HCT116 (cell line): ENCODE measurements around the gene PRMT1. TPM values are rescaled to one million over a fixed set of nuclear protein-coding genes. Genes with fewer than 3 reads are reported as not detected.

ENCODE experiments used
- ATAC-seq: fragments of 200-7000 bp; cut with Tn5 transposase; 2 replicates; pipeline ENCODE4 v1.9.1; 2020; ENCODE audit warnings: mild to moderate bottlenecking, moderate library complexity
- BruUV-seq: library from RNA; stranded (reverse); fragments of 400-500 nt; replicated peaks from 2 replicates; lab custom pipeline; 2021; lab: Mats Ljungman, UMichigan
- CTCF ChIA-PET: fragments of 300-600 bp; sonication (Branson Sonifier 250); formaldehyde crosslinking; loops from one replicate; lab custom pipeline; 2021; ENCODE audit warnings: antibody characterized with exemption; lab: Charles Lee
- POLR2A ChIA-PET: fragments of 300-600, 350-600 bp; sonication (Branson Sonifier 250); formaldehyde crosslinking; loops from one replicate; lab custom pipeline; 2021; ENCODE audit warnings: antibody characterized with exemption; lab: Charles Lee
- RAD21 ChIA-PET, 2 experiments: fragments of 300-600 bp; sonication (Branson Sonifier 250); formaldehyde crosslinking; loops; one replicate each; lab custom pipeline; 2023; ENCODE audit warnings: low total read pairs in 2 of 2; ENCODE audit not compliant: uncharacterized antibody in 2 of 2, unreplicated experiment in 2 of 2, low non-redundant PET in 1 of 2; lab: Charles Lee
- DNase-seq: peaks from one replicate; pipeline ENCODE4 v3.0.0-alpha.2; 2010; ENCODE audit warnings: low read depth, low spot score
- H2AFZ ChIP-seq: fragments of 200-600 bp; shearing (Covaris generic), sonication (generic); 2 replicates; pipeline ENCODE4 v1.6.1; 2017; ENCODE audit warnings: low read depth, mixed run types, mixed read lengths, antibody characterized with exemption, low read length; ENCODE audit not compliant: poor library complexity, severe bottlenecking
- H3K27ac ChIP-seq: 2 replicates; pipeline ENCODE4 v1.5.1; 2012; ENCODE audit warnings: low read depth, low read length
- H3K27me3 ChIP-seq: fragments of 200-600 bp; sonication (generic); 2 replicates; pipeline ENCODE4 v1.6.1; 2016; ENCODE audit warnings: mixed run types, low read length, mixed read lengths; ENCODE audit not compliant: insufficient read depth
- H3K36me3 ChIP-seq, 2 experiments: fragments of 200-500 bp in 1 of 2; fragments of 200-600 bp in 1 of 2; sonication (Bioruptor generic) in 1 of 2; sonication (generic) in 1 of 2; 2 replicates each; pipeline versions ENCODE4 v1.5.1 to v1.6.1; 2014 to 2016; ENCODE audit warnings: low read length in 2 of 2, inconsistent platforms in 1 of 2, mixed read lengths in 1 of 2, mixed run types in 1 of 2; ENCODE audit not compliant: insufficient read depth in 2 of 2, control insufficient read depth in 1 of 2
- H3K4me1 ChIP-seq, 2 experiments: fragments of 200-600 bp in 1 of 2; sonication (generic) in 1 of 2; 2 replicates each; pipeline versions ENCODE4 v1.5.1 to v1.6.1; 2012 to 2017; ENCODE audit warnings: low read length in 2 of 2, inconsistent platforms in 1 of 2, mild to moderate bottlenecking in 1 of 2, mixed read lengths in 1 of 2, mixed run types in 1 of 2, moderate library complexity in 1 of 2; ENCODE audit not compliant: insufficient read depth in 2 of 2, control insufficient read depth in 1 of 2
- H3K4me2 ChIP-seq: fragments of 200-600 bp; sonication (generic); 2 replicates; pipeline ENCODE4 v1.6.1; 2017; ENCODE audit warnings: mixed run types, low read length, mixed read lengths
- H3K4me3 ChIP-seq, 2 experiments: fragments of 200-600 bp in 1 of 2; sonication (generic) in 1 of 2; replicated peaks in 1 of 2; 2 replicates each; pipeline ENCODE4 v1.5.1; 2011 to 2016; ENCODE audit warnings: low read length in 2 of 2, control low read depth in 1 of 2, low read depth in 1 of 2, mild to moderate bottlenecking in 1 of 2, mixed read lengths in 1 of 2, mixed run types in 1 of 2
- H3K79me2 ChIP-seq: fragments of 200-600 bp; sonication (generic); 2 replicates; pipeline ENCODE4 v1.6.1; 2017; ENCODE audit warnings: mild to moderate bottlenecking, mixed run types, low read length, moderate library complexity, mixed read lengths; ENCODE audit not compliant: insufficient read depth
- H3K9ac ChIP-seq: fragments of 200-600 bp; sonication (generic); 2 replicates; pipeline ENCODE4 v1.6.1; 2016; ENCODE audit warnings: low read length, mixed read lengths
- H3K9me2 ChIP-seq: fragments of 200-600 bp; sonication (generic), shearing (Covaris generic); 2 replicates; pipeline ENCODE4 v1.6.1; 2017; ENCODE audit warnings: mixed run types, mild to moderate bottlenecking, moderate library complexity; ENCODE audit not compliant: insufficient read depth
- H3K9me3 ChIP-seq, 2 experiments: fragments of 200-500 bp in 1 of 2; fragments of 200-600 bp in 1 of 2; sonication (Bioruptor generic) in 1 of 2; sonication (generic) in 1 of 2; 2 replicates each; pipeline ENCODE4 v1.6.1; 2014 to 2017; ENCODE audit warnings: low read length in 2 of 2, mixed read lengths in 2 of 2, inconsistent platforms in 1 of 2, low read depth in 1 of 2, mild to moderate bottlenecking in 1 of 2, mixed run types in 1 of 2, moderate library complexity in 1 of 2; ENCODE audit not compliant: control insufficient read depth in 1 of 2, insufficient read depth in 1 of 2
- H4K20me1 ChIP-seq: fragments of 200-600 bp; sonication (generic), shearing (Covaris generic); 2 replicates; pipeline ENCODE4 v1.6.1; 2017; ENCODE audit warnings: mixed run types, mild to moderate bottlenecking, moderate library complexity; ENCODE audit not compliant: insufficient read depth
- ELF1 ChIP-seq: IDR thresholded peaks from 2 replicates; pipeline ENCODE4 v1.6.1; 2012; ENCODE audit warnings: low read depth, borderline replicate concordance
- FOSL1 ChIP-seq: IDR thresholded peaks from 2 replicates; pipeline ENCODE4 v1.6.1; 2012; ENCODE audit warnings: low read depth
- JUND ChIP-seq: IDR thresholded peaks from 2 replicates; pipeline ENCODE4 v1.6.1; 2012
- POLR2AphosphoS5 ChIP-seq: IDR thresholded peaks from 2 replicates; pipeline ENCODE4 v1.6.1; 2011; ENCODE audit warnings: mild to moderate bottlenecking, low read depth, low read length, moderate library complexity
- RAD21 ChIP-seq: IDR thresholded peaks from 2 replicates; pipeline ENCODE4 v1.6.1; 2012; ENCODE audit warnings: low read depth, mild to moderate bottlenecking
- intact Hi-C: fragments of 100-400 bp; cut with micrococcal nuclease; formaldehyde crosslinking; loops from 2 replicates; pipeline ENCODE4 v1.10.0; 2022
- total RNA-seq: library from RNA; stranded (reverse); gene quantifications from one replicate; pipeline ENCODE4 v1.2.1, GENCODE V29; 2021; ENCODE audit not compliant: unreplicated experiment
- TF ChIP-seq, protein P1 (sequence below): IDR thresholded peaks from 2 replicates; pipeline ENCODE4 v1.6.1; 2012
- TF ChIP-seq, protein P2 (sequence below): IDR thresholded peaks from 2 replicates; pipeline ENCODE4 v1.6.1; 2012; ENCODE audit warnings: low read depth
- TF ChIP-seq, protein P3 (sequence below): IDR thresholded peaks from 2 replicates; pipeline ENCODE4 v1.6.1; 2011; ENCODE audit warnings: mild to moderate bottlenecking, low read length, moderate library complexity; ENCODE audit not compliant: insufficient replicate concordance; ENCODE audit errors: extremely low read depth

PRMT1 gene
- total RNA-seq, 1 experiment from 2014 or later: 428 TPM

DNA sequence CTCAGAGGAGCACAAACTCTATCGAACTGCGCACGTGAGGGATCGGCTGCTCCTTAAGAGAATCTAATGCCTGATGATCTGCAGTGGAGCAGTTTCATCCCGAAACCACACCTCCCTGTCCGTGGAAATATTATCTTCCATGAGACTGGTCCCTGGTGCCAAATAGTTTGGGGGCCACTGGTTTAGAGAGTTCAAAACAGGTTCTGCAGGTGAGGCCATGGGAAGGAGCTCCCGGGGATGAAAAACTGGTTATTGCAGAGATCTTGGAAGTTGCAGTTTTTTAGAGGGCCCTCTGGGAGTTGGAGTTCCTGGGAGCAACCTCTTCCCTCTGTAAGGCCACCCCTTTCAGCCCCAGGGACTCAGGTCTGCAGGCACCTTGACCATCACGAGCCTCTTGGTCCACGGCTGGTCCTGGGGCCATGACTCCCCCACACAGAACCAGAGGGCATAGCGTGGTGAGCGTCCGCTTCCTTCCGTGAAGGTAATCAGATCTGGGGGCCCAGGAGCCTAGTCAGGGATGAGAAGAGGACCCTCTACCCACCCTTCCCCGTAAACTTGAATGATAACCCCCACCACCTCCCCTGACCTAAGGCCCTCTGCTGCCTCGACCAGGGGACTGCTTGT lies 16.6 kb upstream of the PRMT1 start:
- ATAC-seq: no peak
- Histone ChIP-seq H3K36me3 (peaks cover 12 to 56% of the 10 kb centered on the region in 2 experiments; a peak in 3 of 4 replicates), H3K4me2 (no peak overlapping the region), H3K9me2 (no peaks in the 10 kb centered on the region), H3K4me1 (peaks cover 0 to 11% of the 10 kb centered on the region in 2 experiments; a peak in 3 of 4 replicates), H3K9me3 (no peaks in the 10 kb centered on the region), H3K79me2 (peaks cover 23% of the 10 kb centered on the region; the same call in 1 of the 2 replicates), H4K20me1 (no peaks in the 10 kb centered on the region), H3K27me3 (no peaks in the 10 kb centered on the region), H2AFZ (no peak overlapping the region), H3K9ac (no peak overlapping the region), H3K27ac (no peak overlapping the region), H3K4me3 (no peak overlapping the region)
- no peak for DNase-seq
- no TSS peak for BruUV-seq
- TF ChIP-seq, protein P1, sequence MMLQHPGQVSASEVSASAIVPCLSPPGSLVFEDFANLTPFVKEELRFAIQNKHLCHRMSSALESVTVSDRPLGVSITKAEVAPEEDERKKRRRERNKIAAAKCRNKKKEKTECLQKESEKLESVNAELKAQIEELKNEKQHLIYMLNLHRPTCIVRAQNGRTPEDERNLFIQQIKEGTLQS: no peak
- ChIA-PET CTCF (no interaction called here), RAD21 (no interaction called here), POLR2A (interaction anchor here (1.8 to 2.8 kb wide), 2 partner anchors 20 kb away, joined by 8 read pairs; partner anchors contain the start of genes RRAS and SCAF1)
- intact Hi-C loops: no loop called here

DNA sequence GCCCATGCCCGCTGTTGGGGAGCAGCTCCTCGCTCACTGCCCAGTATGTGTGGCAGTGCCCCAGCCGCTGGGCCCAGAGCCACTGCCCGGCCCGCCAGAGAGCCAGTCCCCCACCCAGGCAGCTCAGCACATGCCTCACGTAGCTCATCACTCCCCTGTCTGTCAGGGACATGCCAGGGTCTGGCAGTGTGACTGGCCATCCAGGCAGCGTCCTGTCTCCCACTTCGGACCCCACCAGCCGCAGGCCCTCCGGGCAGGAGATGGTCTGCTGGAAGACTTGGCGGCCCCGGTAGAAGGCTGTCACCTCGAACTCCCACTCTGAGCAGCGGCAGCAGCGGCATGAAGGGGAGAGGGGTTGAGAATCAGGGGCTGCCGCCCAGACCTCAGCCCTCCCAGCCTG lies 15.1 kb upstream of the PRMT1 start:
- TSS peak; percentile 24 for BruUV-seq
- no peak overlapping the region; the same call in 1 of the 2 replicates for H3K27ac ChIP-seq
- H3K9me2 ChIP-seq: no peaks in the 10 kb centered on the region
- peaks cover 38% of the 10 kb centered on the region for H3K79me2 ChIP-seq
- intact Hi-C loops: no loop called here
- H3K36me3 ChIP-seq: peaks cover 12 to 48% of the 10 kb centered on the region in 2 experiments; a peak in 3 of 4 replicates
- H3K9ac ChIP-seq: no peak overlapping the region
- H4K20me1 ChIP-seq: no peaks in the 10 kb centered on the region
- no peaks in the 10 kb centered on the region for H3K27me3 ChIP-seq
- H2AFZ ChIP-seq: no peak overlapping the region
- DNase-seq: no peak
- CTCF ChIA-PET: no interaction called here
- H3K4me3 ChIP-seq: no peak overlapping the region
- RAD21 ChIA-PET: no interaction called here
- ATAC-seq: no peak
- no peak overlapping the region for H3K4me2 ChIP-seq
- no peaks in the 10 kb centered on the region for H3K9me3 ChIP-seq
- peaks cover 2 to 17% of the 10 kb centered on the region in 2 experiments; a peak in 3 of 4 replicates for H3K4me1 ChIP-seq
- TF ChIP-seq, protein P2, sequence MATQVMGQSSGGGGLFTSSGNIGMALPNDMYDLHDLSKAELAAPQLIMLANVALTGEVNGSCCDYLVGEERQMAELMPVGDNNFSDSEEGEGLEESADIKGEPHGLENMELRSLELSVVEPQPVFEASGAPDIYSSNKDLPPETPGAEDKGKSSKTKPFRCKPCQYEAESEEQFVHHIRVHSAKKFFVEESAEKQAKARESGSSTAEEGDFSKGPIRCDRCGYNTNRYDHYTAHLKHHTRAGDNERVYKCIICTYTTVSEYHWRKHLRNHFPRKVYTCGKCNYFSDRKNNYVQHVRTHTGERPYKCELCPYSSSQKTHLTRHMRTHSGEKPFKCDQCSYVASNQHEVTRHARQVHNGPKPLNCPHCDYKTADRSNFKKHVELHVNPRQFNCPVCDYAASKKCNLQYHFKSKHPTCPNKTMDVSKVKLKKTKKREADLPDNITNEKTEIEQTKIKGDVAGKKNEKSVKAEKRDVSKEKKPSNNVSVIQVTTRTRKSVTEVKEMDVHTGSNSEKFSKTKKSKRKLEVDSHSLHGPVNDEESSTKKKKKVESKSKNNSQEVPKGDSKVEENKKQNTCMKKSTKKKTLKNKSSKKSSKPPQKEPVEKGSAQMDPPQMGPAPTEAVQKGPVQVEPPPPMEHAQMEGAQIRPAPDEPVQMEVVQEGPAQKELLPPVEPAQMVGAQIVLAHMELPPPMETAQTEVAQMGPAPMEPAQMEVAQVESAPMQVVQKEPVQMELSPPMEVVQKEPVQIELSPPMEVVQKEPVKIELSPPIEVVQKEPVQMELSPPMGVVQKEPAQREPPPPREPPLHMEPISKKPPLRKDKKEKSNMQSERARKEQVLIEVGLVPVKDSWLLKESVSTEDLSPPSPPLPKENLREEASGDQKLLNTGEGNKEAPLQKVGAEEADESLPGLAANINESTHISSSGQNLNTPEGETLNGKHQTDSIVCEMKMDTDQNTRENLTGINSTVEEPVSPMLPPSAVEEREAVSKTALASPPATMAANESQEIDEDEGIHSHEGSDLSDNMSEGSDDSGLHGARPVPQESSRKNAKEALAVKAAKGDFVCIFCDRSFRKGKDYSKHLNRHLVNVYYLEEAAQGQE: no peak
- TF ChIP-seq, protein P3, sequence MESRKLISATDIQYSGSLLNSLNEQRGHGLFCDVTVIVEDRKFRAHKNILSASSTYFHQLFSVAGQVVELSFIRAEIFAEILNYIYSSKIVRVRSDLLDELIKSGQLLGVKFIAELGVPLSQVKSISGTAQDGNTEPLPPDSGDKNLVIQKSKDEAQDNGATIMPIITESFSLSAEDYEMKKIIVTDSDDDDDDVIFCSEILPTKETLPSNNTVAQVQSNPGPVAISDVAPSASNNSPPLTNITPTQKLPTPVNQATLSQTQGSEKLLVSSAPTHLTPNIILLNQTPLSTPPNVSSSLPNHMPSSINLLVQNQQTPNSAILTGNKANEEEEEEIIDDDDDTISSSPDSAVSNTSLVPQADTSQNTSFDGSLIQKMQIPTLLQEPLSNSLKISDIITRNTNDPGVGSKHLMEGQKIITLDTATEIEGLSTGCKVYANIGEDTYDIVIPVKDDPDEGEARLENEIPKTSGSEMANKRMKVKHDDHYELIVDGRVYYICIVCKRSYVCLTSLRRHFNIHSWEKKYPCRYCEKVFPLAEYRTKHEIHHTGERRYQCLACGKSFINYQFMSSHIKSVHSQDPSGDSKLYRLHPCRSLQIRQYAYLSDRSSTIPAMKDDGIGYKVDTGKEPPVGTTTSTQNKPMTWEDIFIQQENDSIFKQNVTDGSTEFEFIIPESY: no peak
- no peak for TF ChIP-seq ELF1
- no peak for TF ChIP-seq RAD21
- TF ChIP-seq POLR2AphosphoS5: no peak
- no peak for TF ChIP-seq FOSL1
- TF ChIP-seq JUND: no peak
- POLR2A ChIA-PET: interaction anchor here (1.0 to 1.8 kb wide), 2 partner anchors 15 to 21 kb away, joined by 3 to 8 read pairs; partner anchors contain the start of genes PRMT1, RRAS and SCAF1
